ENCODE results near the gene SCAMP4. TPM values are rescaled to one million over a fixed set of nuclear protein-coding genes. Genes with fewer than 3 reads are reported as not detected.
A peak's percentile ranks its signal among the peaks of the same experiment; 100 is the strongest.
"Not testable (repeated sequence)": the region's sequence is repeated elsewhere in the genome, so short reads cannot be mapped to it uniquely, and the experiment has no call there.

SCAMP4 gene
- total RNA-seq, 1 donor from 2014 or later: 82.3 TPM

- DNase-seq (ENCODE audit: low spot score): no peak
Measured at GRCh38 chr19:1882786-1883692, 22.2 kb upstream of the SCAMP4 start.

- DNase-seq (ENCODE audit: low spot score): no peak
Measured at GRCh38 chr19:1883784-1884183, 21.4 kb upstream of the SCAMP4 start.

GRCh38 chr19:1884291-1884718 lies 20.9 kb upstream of the SCAMP4 start:
- no peak for DNase-seq (ENCODE audit: low spot score)

GRCh38 chr19:1884719-1885334 lies 20.4 kb upstream of the SCAMP4 start:
- no peak for DNase-seq (ENCODE audit: low spot score)

GRCh38 chr19:1885398-1886119 lies 19.6 kb upstream of the SCAMP4 start, which contains the start of gene ABHD17A:
ABHD17A (minus strand) TSS chr19:1885496; CDS start chr19:1881566, 3,930 bp downstream.
- DNase-seq (ENCODE audit: low spot score): peak; percentile 95

GRCh38 chr19:1886360-1886759 lies 18.8 kb upstream of the SCAMP4 start:
- not testable (repeated sequence) for DNase-seq (ENCODE audit: low spot score)

GRCh38 chr19:1888385-1888784 lies 16.8 kb upstream of the SCAMP4 start:
- DNase-seq (ENCODE audit: low spot score): no peak

- no peak for DNase-seq (ENCODE audit: low spot score)
Measured at GRCh38 chr19:1889907-1890306, 15.3 kb upstream of the SCAMP4 start.

GRCh38 chr19:1893791-1894190 lies 11.4 kb upstream of the SCAMP4 start:
- DNase-seq (ENCODE audit: low spot score): no peak

GRCh38 chr19:1896508-1896907 lies 8.7 kb upstream of the SCAMP4 start:
- no peak for DNase-seq (ENCODE audit: low spot score)

- no peak for DNase-seq (ENCODE audit: low spot score)
Measured at GRCh38 chr19:1901940-1902404, 3.2 kb upstream of the SCAMP4 start.

- no peak for DNase-seq (ENCODE audit: low spot score)
Measured at GRCh38 chr19:1902923-1903322, 2.3 kb upstream of the SCAMP4 start.

GRCh38 chr19:1904860-1905109 lies 414 bp upstream of the SCAMP4 start:
- DNase-seq (ENCODE audit: low spot score): no peak

- DNase-seq (ENCODE audit: low spot score): no peak
Measured at GRCh38 chr19:1905863-1906375, 720 bp downstream of the SCAMP4 start.

- DNase-seq (ENCODE audit: low spot score): no peak
Measured at GRCh38 chr19:1906985-1907562, 1.9 kb downstream of the SCAMP4 start.

- DNase-seq (ENCODE audit: low spot score): no peak
Measured at GRCh38 chr19:1907563-1908363, 2.6 kb downstream of the SCAMP4 start.

GRCh38 chr19:1908364-1908678 lies 3.1 kb downstream of the SCAMP4 start:
- no peak for DNase-seq (ENCODE audit: low spot score)

GRCh38 chr19:1909761-1910080 lies 4.5 kb downstream of the SCAMP4 start:
- DNase-seq (ENCODE audit: low spot score): no peak

GRCh38 chr19:1910177-1910576 lies 5.0 kb downstream of the SCAMP4 start:
- DNase-seq (ENCODE audit: low spot score): no peak

- DNase-seq (ENCODE audit: low spot score): no peak
Measured at GRCh38 chr19:1911098-1911497, 5.9 kb downstream of the SCAMP4 start.

- DNase-seq (ENCODE audit: low spot score): no peak
Measured at GRCh38 chr19:1911995-1912394, 6.8 kb downstream of the SCAMP4 start.
